ENCODE measurements around the gene RAP1A.

The RAP1A gene

DNA sequence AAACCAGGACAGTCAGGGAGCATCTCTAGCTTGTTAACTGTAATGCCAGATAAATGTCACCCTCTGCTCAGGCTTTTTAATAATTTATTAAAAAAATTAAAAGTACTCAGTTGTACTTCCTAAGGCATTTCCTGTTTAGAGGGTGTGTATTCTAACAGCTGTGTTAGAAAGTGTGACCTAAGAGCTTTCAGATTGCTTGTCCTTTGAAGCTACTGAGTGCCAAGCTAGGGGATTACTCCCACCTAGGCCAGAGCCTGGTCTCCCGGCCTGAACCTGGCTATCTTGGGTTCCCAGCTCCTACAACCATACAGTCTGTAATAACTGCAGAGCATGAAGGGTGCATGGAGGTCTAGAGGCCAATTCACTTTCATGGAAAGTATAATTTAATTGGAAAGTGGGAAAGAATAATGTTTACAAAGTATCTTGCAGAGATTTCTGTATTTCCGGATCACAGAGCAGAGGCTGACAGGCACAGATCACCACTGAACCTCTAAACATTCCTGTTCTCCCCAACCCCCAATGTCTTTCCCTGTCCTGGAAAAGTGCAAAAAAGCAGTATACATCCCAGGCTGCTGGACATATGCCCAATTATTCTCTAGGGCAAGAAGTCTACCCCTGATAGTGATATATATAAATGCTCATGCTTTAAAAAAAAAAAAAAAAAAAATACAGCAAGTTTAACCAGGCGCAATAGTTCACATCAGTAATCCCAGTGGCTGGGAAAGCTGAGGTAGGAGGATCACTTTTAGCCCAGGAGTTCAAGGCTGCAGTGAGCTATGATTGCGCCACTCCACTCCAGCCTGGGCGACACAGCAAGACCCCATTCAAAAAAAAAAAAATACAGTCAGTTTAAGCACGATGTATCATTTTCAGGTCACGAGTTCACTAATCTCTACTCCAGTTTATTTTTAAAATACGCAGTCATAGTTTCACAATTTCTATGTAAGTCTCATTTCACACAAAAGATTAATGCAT is 36.7 kb upstream of the RAP1A start:
- Histone ChIP-seq H3K36me3 (ENCODE audit: control insufficient read depth, low read length) (no peaks in the 10 kb centered on the region), H3K27ac (ENCODE audit: low read depth, low read length) (no peak overlapping the region), H3K9me3 (ENCODE audit: control insufficient read depth, insufficient read depth, low read length) (no peaks in the 10 kb centered on the region), H3F3A (ENCODE audit: control insufficient read depth, insufficient read depth) (no peaks in the 10 kb centered on the region), H3K4me1 (ENCODE audit: control insufficient read depth, low read length) (peaks cover 10% of the 10 kb centered on the region), H3K27me3 (ENCODE audit: control insufficient read depth, low read length) (no peaks in the 10 kb centered on the region), H3K79me2 (ENCODE audit: control insufficient read depth, low read length) (no peaks in the 10 kb centered on the region), H3K4me3 (ENCODE audit: low read length) (no peak overlapping the region), H3K9me2 (replicated peaks; ENCODE audit: control insufficient read depth, low read length) (no peaks in the 10 kb centered on the region), H4K20me1 (ENCODE audit: control insufficient read depth, insufficient read depth, low read depth, low read length) (no peaks in the 10 kb centered on the region), H3K4me2 (ENCODE audit: low read length) (no peak overlapping the region)
- no peak for TF ChIP-seq EZH2phosphoT487 (IDR thresholded peaks at IDR 0.05; ENCODE audit: borderline replicate concordance, low read length)
- TF ChIP-seq, protein P1, sequence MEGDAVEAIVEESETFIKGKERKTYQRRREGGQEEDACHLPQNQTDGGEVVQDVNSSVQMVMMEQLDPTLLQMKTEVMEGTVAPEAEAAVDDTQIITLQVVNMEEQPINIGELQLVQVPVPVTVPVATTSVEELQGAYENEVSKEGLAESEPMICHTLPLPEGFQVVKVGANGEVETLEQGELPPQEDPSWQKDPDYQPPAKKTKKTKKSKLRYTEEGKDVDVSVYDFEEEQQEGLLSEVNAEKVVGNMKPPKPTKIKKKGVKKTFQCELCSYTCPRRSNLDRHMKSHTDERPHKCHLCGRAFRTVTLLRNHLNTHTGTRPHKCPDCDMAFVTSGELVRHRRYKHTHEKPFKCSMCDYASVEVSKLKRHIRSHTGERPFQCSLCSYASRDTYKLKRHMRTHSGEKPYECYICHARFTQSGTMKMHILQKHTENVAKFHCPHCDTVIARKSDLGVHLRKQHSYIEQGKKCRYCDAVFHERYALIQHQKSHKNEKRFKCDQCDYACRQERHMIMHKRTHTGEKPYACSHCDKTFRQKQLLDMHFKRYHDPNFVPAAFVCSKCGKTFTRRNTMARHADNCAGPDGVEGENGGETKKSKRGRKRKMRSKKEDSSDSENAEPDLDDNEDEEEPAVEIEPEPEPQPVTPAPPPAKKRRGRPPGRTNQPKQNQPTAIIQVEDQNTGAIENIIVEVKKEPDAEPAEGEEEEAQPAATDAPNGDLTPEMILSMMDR (IDR thresholded peaks at IDR 0.05; ENCODE audit: low read depth, low read length, poor library complexity, severe bottlenecking): no peak

DNA sequence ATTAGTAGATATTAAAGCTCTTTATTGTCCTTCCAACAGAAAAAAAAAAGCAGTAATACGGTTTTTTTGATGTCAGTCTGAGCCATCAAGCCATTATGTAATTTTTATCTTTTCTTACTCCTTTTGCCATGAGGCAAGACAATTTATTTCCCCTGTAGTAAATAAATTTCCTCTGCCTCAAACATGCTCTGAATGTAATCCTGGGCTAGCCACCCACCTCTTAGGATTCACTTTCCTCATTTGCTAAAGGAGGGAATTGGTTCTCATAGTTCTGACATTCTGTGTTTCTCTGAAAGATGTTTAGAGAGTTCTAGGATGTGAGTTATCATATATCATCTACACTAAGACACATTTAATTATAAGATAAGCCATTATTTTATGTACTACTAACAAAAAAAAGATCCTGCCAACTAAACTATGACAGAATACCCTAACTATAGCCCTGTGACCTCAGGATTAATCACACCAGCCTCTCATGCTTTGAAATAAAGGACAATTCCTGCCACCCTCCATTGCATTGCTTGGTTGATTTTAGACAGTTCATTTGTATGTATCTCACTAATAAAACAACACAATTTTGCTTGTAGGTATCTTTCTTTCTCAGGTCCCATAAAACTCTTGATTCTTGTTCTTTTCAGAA is 34.0 kb upstream of the RAP1A start:
- H4K20me1 ChIP-seq (ENCODE audit: control insufficient read depth, insufficient read depth, low read depth, low read length): no peaks in the 10 kb centered on the region
- TF ChIP-seq, protein P1 (IDR thresholded peaks at IDR 0.05; ENCODE audit: low read depth, low read length, poor library complexity, severe bottlenecking): no peak
- TF ChIP-seq EZH2phosphoT487 (IDR thresholded peaks at IDR 0.05; ENCODE audit: borderline replicate concordance, low read length): no peak
- peaks cover 18% of the 10 kb centered on the region for H3K4me1 ChIP-seq (ENCODE audit: control insufficient read depth, low read length)
- H3K9me2 ChIP-seq (replicated peaks; ENCODE audit: control insufficient read depth, low read length): no peaks in the 10 kb centered on the region
- no peaks in the 10 kb centered on the region for H3K79me2 ChIP-seq (ENCODE audit: control insufficient read depth, low read length)
- H3K27me3 ChIP-seq (ENCODE audit: control insufficient read depth, low read length): no peaks in the 10 kb centered on the region
- no peaks in the 10 kb centered on the region for H3K9me3 ChIP-seq (ENCODE audit: control insufficient read depth, insufficient read depth, low read length)
- no peak overlapping the region for H3K4me2 ChIP-seq (ENCODE audit: low read length)
- H3K4me3 ChIP-seq (ENCODE audit: low read length): no peak overlapping the region
- no peak overlapping the region for H3K27ac ChIP-seq (ENCODE audit: low read depth, low read length)
- H3K36me3 ChIP-seq (ENCODE audit: control insufficient read depth, low read length): no peaks in the 10 kb centered on the region
- peaks cover under 1% of the 10 kb centered on the region; the same call in 1 of the 2 replicates for H3F3A ChIP-seq (ENCODE audit: control insufficient read depth, insufficient read depth)

DNA sequence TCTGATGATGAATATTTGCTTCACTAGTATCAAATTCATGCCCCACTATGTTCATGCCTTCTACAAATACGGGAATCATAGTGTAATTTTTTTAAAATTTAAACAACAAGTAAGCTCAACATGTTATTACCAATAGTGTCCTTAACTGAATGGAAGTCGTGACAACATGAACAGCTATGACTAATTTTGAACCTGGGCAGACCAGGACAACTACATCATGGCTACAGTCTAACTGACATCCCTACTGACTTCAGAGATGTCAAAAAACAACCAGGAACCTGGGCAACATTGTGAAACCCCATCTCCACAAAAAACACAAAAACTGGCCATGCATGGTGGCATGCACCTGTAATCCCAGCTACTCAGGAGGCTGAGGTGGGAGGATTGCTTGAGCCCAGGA is 33.5 kb upstream of the RAP1A start:
- no peaks in the 10 kb centered on the region for H4K20me1 ChIP-seq (ENCODE audit: control insufficient read depth, insufficient read depth, low read depth, low read length)
- H3K4me1 ChIP-seq (ENCODE audit: control insufficient read depth, low read length): peaks cover 18% of the 10 kb centered on the region
- TF ChIP-seq EZH2phosphoT487 (IDR thresholded peaks at IDR 0.05; ENCODE audit: borderline replicate concordance, low read length): no peak
- TF ChIP-seq, protein P1 (IDR thresholded peaks at IDR 0.05; ENCODE audit: low read depth, low read length, poor library complexity, severe bottlenecking): no peak
- no peaks in the 10 kb centered on the region for H3K9me2 ChIP-seq (replicated peaks; ENCODE audit: control insufficient read depth, low read length)
- no peaks in the 10 kb centered on the region for H3K27me3 ChIP-seq (ENCODE audit: control insufficient read depth, low read length)
- H3K79me2 ChIP-seq (ENCODE audit: control insufficient read depth, low read length): no peaks in the 10 kb centered on the region
- H3K36me3 ChIP-seq (ENCODE audit: control insufficient read depth, low read length): no peaks in the 10 kb centered on the region
- peaks cover 6% of the 10 kb centered on the region for H3F3A ChIP-seq (ENCODE audit: control insufficient read depth, insufficient read depth)
- no peak overlapping the region for H3K27ac ChIP-seq (ENCODE audit: low read depth, low read length)
- H3K4me3 ChIP-seq (ENCODE audit: low read length): no peak overlapping the region
- H3K4me2 ChIP-seq (ENCODE audit: low read length): no peak overlapping the region
- no peaks in the 10 kb centered on the region for H3K9me3 ChIP-seq (ENCODE audit: control insufficient read depth, insufficient read depth, low read length)

All from DOHH2 (cell line).